Gastrocnemius medialis (tissue), 4 donors: ENCODE results near the gene UBR3. TPM values are rescaled to one million over a fixed set of nuclear protein-coding genes. Genes with fewer than 3 reads are reported as not detected.

ENCODE experiments used
- ATAC-seq, 2 donors: fragments of 150-250 bp; one replicate each; pipeline ENCODE4 v1.9.1; 2016
- DNase-seq, 2 donors: peaks; one replicate each; pipeline ENCODE4 v3.0.0-alpha.2; 2019
- H3K27ac ChIP-seq, 4 donors: fragments of 200-600 bp; sonication (generic); 1 replicate in 1 of 4; 2 replicates in 3 of 4; pipeline ENCODE4 v1.5.1; 2016 to 2018; ENCODE audit warnings: mild to moderate bottlenecking in 2 of 4, moderate library complexity in 1 of 4
- H3K27me3 ChIP-seq, 3 donors: fragments of 200-600 bp; sonication (generic) in 2 of 3; 1 replicate in 1 of 3; 2 replicates in 2 of 3; pipeline versions ENCODE4 v1.5.1 to v1.6.0; 2016 to 2019; ENCODE audit warnings: mild to moderate bottlenecking in 1 of 3, moderate library complexity in 1 of 3
- H3K36me3 ChIP-seq, 2 donors: fragments of 200-600 bp; sonication (generic) in 1 of 2; one replicate each; pipeline ENCODE4 v1.5.1; 2017 to 2018
- H3K4me1 ChIP-seq, 2 donors: fragments of 200-600 bp; sonication (generic) in 1 of 2; one replicate each; pipeline ENCODE4 v1.5.1; 2016 to 2017; ENCODE audit warnings: mild to moderate bottlenecking in 2 of 2
- H3K4me3 ChIP-seq, 4 donors: fragments of 200-600 bp; sonication (generic) in 3 of 4; 1 replicate in 1 of 4; 2 replicates in 3 of 4; pipeline ENCODE4 v1.5.1; 2016 to 2019; ENCODE audit warnings: mild to moderate bottlenecking in 2 of 4
- H3K9me3 ChIP-seq, 3 donors: fragments of 200-600 bp; sonication (generic) in 2 of 3; 1 replicate in 1 of 3; 2 replicates in 2 of 3; pipeline ENCODE4 v1.5.1; 2016 to 2019
- POLR2A ChIP-seq, 2 donors: fragments of 450-650 bp; IDR thresholded peaks; one replicate each; pipeline ENCODE4 v1.6.1; 2017; ENCODE audit warnings: antibody characterized with exemption in 2 of 2, mild to moderate bottlenecking in 2 of 2, moderate library complexity in 2 of 2
- in situ Hi-C, 4 donors: fragments of 200-750 bp; cut with MboI; loops; one replicate each; pipeline versions ENCODE4 v1.15.0 to v1.8.0; 2017; ENCODE audit warnings: low sequenced_read_pairs in 4 of 4
- intact Hi-C: fragments of 100-400 bp; cut with DNase I; formaldehyde crosslinking; loops from one replicate; pipeline ENCODE4 v1.15.1; 2023; ENCODE audit warnings: low total_unique reads
- total RNA-seq, 4 donors: library from RNA; depleted of rRNA; stranded (reverse); fragments of >200 nt; gene quantifications; one replicate each; pipeline versions ENCODE4 v1.1.0 to v1.2.3, GENCODE V29; 2016
- TF ChIP-seq, protein P1 (sequence below), 5 experiments: fragments of 450-650 bp in 3 of 5; fragments of 200-600 bp in 2 of 5; sonication (generic) in 2 of 5; IDR thresholded peaks in 4 of 5; conservative IDR thresholded peaks in 1 of 5; 1 replicate in 4 of 5; 2 replicates in 1 of 5; pipeline ENCODE4 v1.5.1; 2016 to 2019; ENCODE audit warnings: antibody characterized with exemption in 5 of 5, mild to moderate bottlenecking in 3 of 5, moderate library complexity in 3 of 5

The UBR3 gene
- total RNA-seq, 4 donors from 2014 or later = 178 to 247 (median 187) TPM

DNA sequence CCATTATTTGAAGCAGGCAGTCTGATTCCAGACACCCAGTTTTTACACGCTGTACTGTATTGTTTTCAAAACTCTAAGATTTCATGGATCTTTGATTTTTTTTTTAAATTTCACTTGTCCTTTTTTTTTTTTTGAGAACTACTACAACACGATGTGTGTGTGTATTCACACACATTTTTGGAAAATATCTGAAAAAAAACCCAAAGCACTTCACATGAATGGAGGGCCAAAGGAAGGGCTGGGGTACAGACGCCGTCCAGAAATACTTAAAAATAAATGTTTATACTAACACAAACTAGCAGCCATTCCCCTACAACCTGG lies 28.9 kb upstream of the UBR3 start:
- DNase-seq = no peak
- Histone ChIP-seq H3K27ac (peak overlapping the region; percentile 71 to 94 (median 82)), H3K4me3 (peak overlapping the region; percentile 72 to 97 (median 80)), H3K27me3 (no peaks in the 10 kb centered on the region), H3K4me1 (peaks cover 7 to 19% of the 10 kb centered on the region in 2 donors), H3K9me3 (no peaks in the 10 kb centered on the region), H3K36me3 (peaks cover 0 to 24% of the 10 kb centered on the region in 2 donors)
- TF ChIP-seq POLR2A (IDR thresholded peaks at IDR 0.05) = no peak
- TF ChIP-seq, protein P1, sequence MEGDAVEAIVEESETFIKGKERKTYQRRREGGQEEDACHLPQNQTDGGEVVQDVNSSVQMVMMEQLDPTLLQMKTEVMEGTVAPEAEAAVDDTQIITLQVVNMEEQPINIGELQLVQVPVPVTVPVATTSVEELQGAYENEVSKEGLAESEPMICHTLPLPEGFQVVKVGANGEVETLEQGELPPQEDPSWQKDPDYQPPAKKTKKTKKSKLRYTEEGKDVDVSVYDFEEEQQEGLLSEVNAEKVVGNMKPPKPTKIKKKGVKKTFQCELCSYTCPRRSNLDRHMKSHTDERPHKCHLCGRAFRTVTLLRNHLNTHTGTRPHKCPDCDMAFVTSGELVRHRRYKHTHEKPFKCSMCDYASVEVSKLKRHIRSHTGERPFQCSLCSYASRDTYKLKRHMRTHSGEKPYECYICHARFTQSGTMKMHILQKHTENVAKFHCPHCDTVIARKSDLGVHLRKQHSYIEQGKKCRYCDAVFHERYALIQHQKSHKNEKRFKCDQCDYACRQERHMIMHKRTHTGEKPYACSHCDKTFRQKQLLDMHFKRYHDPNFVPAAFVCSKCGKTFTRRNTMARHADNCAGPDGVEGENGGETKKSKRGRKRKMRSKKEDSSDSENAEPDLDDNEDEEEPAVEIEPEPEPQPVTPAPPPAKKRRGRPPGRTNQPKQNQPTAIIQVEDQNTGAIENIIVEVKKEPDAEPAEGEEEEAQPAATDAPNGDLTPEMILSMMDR (IDR thresholded peaks at IDR 0.05 in 4 of 5, conservative IDR thresholded peaks at IDR 0.05 in 1 of 5) = no peak
- in situ Hi-C loops (no loop called here), intact Hi-C loops (loop anchor here (2.0 to 10.0 kb wide), 2 partner anchors 26 to 64 kb away; partner anchors contain the start of genes KLHL23 and METTL5)
- ATAC-seq = no peak

DNA sequence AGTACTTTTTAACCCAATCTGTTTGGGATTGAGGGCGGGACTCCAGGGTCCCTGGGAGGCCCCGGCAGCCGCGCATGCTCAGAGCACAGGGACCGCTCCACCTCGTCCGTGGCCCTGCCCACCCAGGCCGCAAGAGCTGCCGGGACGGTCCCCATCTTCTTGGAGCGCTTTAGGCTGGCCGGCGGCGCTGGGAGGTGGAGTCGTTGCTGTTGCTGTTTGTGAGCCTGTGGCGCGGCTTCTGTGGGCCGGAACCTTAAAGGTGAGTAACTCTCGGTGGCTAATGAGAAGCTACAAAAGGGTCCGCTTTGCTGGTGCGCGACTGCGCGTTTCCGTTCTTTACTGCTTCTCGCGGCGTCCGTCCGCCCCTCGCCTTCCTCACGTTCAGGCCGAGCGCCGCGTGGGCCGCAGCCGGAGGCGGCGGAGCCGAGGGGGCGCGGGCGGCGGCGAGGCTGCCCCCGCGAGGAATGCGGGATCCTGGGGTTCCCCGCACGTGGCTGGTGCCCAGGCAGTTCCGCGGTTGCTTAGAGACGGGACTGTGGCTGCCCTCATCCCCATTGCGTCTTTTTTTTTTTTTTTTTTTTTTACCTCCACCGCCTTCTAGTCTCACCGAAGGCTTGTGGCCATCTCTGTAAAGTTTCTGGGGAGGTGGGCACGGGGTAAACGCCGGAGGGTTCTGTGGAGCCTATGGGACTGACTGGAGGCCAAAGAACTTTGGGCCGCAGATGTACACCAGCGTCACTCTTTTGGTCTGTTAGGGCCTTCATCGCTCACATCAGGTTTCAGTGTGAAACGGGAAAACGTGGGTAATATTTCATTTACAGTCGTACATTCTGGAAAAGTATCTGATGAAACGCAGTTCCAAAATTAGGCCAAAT lies 28.3 kb upstream of the UBR3 start, which contains the start of gene SSB:
TSS of gene SSB (plus strand) at position 154 of the 875 bp plus-strand sequence. CDS start 2,090 bp downstream, outside the sequence.
- DNase-seq (peak; percentile 85 to 86), ATAC-seq (peak; percentile 94)
- H3K36me3 ChIP-seq = peaks cover 0 to 25% of the 10 kb centered on the region in 2 donors
- peak within 1 kb of the TSS; percentile 72 to 97 (median 80) for H3K4me3 ChIP-seq
- intact Hi-C loops = loop anchor here (2.0 to 10.0 kb wide), 2 partner anchors 26 to 64 kb away; partner anchors contain the start of genes KLHL23 and METTL5
- no peaks in the 10 kb centered on the region for H3K9me3 ChIP-seq
- peaks cover 7 to 19% of the 10 kb centered on the region in 2 donors for H3K4me1 ChIP-seq
- H3K27ac ChIP-seq = peak within 1 kb of the TSS; percentile 71 to 94 (median 82)
- TF ChIP-seq POLR2A (IDR thresholded peaks at IDR 0.05) = peak; percentile 58 to 69
- TF ChIP-seq, protein P1 (IDR thresholded peaks at IDR 0.05 in 4 of 5, conservative IDR thresholded peaks at IDR 0.05 in 1 of 5) = no peak
- in situ Hi-C loops = no loop called here
- H3K27me3 ChIP-seq = no peaks in the 10 kb centered on the region

DNA sequence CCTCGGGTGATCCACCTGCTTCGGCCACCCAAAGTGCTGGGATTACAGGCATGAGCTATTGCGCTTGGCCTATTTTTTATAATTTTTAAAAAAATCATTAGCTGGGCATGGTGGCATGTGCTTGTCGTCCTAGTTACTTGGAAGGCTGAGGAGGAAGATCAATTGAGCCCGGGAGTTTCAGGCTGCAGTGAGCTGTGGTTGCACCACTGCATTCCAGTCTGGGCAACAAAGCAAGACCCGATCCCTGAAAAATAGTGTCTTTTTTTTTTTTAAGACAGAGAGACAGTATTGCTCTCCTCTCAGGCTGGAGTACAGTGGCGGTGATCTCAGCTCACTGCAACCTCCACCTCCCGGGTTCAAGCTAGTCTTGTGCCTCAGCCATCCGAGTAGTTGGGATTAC lies 23.8 kb upstream of the UBR3 start:
- H3K4me1 ChIP-seq = peaks cover 7 to 16% of the 10 kb centered on the region in 2 donors
- no peaks in the 10 kb centered on the region for H3K27me3 ChIP-seq
- H3K27ac ChIP-seq = no peak overlapping the region
- TF ChIP-seq POLR2A (IDR thresholded peaks at IDR 0.05) = no peak
- TF ChIP-seq, protein P1 (IDR thresholded peaks at IDR 0.05 in 4 of 5, conservative IDR thresholded peaks at IDR 0.05 in 1 of 5) = no peak
- ATAC-seq = no peak
- no peak for DNase-seq
- H3K9me3 ChIP-seq = no peaks in the 10 kb centered on the region
- H3K4me3 ChIP-seq = no peak overlapping the region
- in situ Hi-C loops = no loop called here
- intact Hi-C loops = no loop called here
- peaks cover 0 to 56% of the 10 kb centered on the region in 2 donors for H3K36me3 ChIP-seq

DNA sequence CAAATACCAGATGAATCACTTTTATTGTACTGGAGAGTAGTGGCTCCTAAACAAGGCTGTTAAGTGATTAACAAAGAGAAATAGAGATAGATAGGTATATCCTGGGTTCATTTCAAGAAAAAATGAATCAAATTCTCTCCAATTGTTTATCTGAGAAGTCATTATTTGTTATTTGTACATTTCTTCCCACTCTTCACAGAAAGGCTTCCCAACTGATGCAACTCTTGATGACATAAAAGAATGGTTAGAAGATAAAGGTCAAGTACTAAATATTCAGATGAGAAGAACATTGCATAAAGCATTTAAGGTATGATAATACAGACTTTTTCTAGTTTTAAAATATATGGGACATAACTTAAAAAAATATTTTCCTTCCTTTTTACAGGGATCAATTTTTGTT lies 20.7 kb upstream of the UBR3 start:
- no peaks in the 10 kb centered on the region for H3K9me3 ChIP-seq
- no peak overlapping the region for H3K4me3 ChIP-seq
- ATAC-seq = no peak
- H3K36me3 ChIP-seq = peaks cover 3 to 76% of the 10 kb centered on the region in 2 donors
- DNase-seq = no peak
- TF ChIP-seq POLR2A (IDR thresholded peaks at IDR 0.05) = no peak
- TF ChIP-seq, protein P1 (IDR thresholded peaks at IDR 0.05 in 4 of 5, conservative IDR thresholded peaks at IDR 0.05 in 1 of 5) = no peak
- no peak overlapping the region for H3K27ac ChIP-seq
- in situ Hi-C loops (no loop called here), intact Hi-C loops (no loop called here)
- H3K27me3 ChIP-seq = no peaks in the 10 kb centered on the region
- no peaks in the 10 kb centered on the region for H3K4me1 ChIP-seq
